Dedifferentiated amniotic fluid mesenchymal stem cell (primary cell): Measurements from ENCODE around the gene RASGRF2.

Experiments
- DNase-seq: peaks from one replicate; pipeline ENCODE4 v3.0.0-alpha.2; 2016; ENCODE audit errors: extremely low spot score

RASGRF2 gene

GRCh38 chr5:81136557-81136956, 176.4 kb downstream of the RASGRF2 start:
- no peak for DNase-seq

GRCh38 chr5:81137833-81138232, 177.7 kb downstream of the RASGRF2 start:
- no peak for DNase-seq

DNA sequence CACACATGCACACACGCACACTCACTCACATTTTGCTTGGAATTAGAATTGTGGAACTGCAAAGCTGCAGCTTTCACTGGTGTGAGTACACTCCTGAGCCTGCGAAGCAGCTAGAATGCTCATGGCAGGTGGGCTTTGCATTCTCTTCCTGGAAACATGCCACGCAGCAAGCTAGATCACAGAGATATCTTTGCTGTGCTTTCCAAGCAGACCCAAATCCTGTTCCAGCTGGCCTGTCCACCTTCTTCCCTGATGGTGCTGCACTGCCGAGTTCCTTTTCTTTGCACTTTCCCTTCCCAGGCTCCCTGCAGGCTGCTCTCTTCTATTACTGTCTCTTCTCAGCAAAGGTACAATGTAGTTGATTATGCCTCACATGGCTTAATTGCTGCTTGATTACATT, 180.3 kb downstream of the RASGRF2 start:
- no peak for DNase-seq

DNA sequence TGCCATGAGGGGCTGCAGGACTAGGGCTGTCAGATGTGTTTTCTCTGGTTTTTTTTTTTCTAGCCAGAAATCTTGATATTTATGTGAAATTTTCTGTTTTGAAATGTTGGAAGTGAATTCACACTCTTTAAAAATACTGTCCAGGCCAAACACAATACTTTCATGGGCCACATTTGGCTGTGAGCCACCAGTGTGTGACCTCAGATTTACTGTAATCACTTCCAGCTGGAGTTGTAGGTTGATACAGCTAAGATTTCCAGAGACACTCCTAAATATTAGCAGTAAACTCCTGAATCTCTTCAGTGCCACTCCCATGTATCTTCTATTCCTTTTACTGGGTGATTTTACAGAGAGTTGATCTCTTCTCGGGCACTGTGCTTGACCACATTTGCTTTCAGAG, 180.8 kb downstream of the RASGRF2 start:
- peak; percentile 59 for DNase-seq

- no peak for DNase-seq
These were observed 181.9 kb downstream of the RASGRF2 start for GRCh38 chr5:81142108-81142507.

DNA sequence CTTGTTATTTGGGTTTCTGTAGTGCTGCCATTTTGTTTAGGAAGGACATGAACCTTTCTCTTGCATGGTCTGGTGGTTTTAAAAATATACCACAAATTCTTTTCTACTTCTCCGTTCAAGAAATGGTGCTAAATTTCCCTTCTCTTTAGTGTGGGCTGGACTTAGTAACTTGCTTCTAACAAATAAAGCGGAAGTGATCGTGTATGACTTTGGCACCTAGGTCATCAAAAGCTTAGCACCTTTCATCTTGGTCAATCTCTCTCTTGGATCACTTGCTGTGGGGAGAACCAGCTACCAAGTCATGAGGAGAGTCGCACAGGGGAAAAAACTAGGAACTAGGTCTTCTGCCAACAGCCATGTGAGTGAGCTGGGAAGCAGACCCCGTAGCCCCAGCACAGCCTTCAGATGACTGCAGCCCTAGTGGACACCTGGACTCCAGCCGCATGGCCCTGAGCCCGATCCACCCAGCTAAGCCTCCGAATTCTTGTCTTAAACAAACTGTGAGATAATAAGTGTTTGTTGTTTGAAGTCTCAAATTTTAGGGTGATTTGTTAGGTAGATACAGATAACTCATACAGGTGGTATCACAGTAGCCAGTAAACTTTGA, 185.3 kb downstream of the RASGRF2 start:
- DNase-seq: no peak

DNA sequence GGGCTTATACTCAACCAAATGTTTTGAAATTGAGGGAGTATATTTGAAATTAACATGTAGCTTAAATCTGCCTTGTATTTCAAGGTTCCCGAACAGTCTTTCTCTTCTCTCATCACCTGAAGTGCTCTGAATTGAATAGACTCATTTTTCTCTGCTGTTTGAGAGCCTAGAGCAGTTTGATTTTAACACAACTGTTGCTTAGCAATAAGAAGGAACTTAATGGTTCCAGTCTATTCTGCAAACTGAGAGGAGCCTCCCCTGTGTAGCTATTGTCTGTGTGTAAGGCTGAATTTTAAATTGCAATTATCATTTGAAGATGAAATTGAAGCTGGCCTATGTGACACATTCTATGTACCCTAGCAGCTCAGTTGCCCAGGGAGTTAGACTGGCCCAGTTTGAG, 185.9 kb downstream of the RASGRF2 start:
- DNase-seq: no peak

- DNase-seq: no peak
These were observed 187.1 kb downstream of the RASGRF2 start for GRCh38 chr5:81147011-81147885.

DNA sequence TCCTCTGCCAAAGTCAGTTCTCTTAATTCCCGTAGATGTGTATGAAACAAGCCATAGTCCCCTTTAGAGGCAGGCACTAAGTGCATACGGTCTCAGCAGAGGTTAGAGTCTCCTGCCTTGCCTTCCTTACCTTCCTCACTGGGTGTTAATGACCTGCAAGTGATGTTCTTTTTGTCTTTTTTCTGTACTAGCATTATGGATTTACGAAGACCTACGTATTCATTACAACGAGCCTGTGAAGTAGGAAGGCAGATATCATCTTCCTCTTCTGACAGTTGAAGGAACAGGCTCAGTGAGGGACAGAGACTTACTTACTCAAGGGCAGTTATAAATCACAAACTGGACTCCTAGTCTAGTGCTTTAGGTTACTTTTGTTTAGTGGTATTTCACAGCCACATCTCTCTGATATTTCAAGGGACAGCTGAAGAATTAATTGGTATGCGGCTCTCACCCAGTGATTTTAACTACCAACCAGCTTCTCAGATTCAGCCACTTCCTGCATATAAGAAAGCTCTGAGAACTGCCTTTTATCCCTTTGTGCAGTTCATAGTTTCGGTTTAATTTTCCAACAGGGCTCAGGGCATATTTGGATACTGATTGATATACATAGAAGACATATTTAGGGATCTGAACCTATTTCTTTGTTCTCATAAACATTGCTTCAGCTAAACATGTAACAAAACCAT, 187.9 kb downstream of the RASGRF2 start:
- no peak for DNase-seq

- peak; percentile 60 for DNase-seq
These were observed 191.4 kb downstream of the RASGRF2 start for GRCh38 chr5:81151546-81151945.

DNA sequence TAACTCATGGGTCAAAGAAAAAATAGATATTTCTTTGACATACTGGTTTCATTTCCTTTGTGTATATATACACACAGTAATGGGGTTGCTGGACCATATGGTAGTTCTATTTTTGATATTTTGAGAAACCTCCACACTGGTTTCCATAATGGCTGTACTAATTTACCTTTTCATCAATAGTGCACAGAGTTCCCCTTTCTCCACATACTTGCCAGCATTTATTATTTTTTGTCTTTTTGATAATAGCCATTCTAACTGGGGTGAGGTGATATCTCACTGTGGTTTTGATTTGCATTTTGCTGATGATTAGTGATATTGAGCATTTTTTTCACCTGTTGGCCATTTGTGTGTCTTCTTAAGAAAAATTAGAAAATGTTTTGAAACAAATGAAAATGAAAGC, 194.6 kb downstream of the RASGRF2 start:
- DNase-seq: no peak

DNA sequence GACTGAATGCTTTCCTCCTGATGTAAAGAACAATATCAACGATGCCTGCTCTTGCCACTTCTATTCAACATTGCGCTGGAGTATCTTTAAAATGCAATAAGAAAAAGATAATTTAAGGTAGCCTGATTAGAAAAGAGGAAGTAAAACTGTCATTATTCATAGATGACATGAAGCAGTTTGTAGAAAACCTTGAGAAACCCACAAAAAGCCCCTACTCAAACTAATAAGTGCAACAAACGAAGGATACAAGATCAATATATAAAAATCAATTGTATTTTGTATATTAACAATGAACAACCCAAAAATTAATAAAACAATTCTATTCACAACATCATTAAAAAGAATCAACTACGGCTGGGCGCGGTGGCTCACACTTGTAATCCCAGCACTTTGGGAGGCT, 196.6 kb downstream of the RASGRF2 start:
- DNase-seq: no peak

- DNase-seq: no peak
These were observed 200.9 kb downstream of the RASGRF2 start for GRCh38 chr5:81161012-81161601.

- DNase-seq: no peak
These were observed 202.3 kb downstream of the RASGRF2 start for GRCh38 chr5:81162501-81162900.

- no peak for DNase-seq
These were observed 203.5 kb downstream of the RASGRF2 start for GRCh38 chr5:81163651-81164050.

- no peak for DNase-seq
These were observed 204.3 kb downstream of the RASGRF2 start for GRCh38 chr5:81164476-81164875.

DNA sequence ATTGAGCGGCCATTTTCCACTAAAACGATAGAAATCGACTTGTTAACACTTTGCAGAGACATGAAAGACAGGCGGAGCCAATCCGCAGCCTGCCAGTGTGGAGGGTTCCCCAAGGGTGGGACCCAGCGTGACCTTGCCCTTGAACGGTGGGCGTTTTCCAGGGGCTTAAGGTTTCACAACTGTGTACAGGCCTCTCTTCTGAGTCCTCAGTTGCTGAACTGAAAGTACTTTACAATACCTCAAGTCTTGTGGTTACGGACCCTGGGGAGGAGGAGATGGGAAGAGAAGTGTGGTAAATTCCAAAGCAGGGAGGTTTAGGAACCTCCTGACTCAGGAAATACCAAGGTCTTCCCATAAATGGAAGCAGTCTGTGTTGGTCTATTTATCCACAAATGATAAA, 204.8 kb downstream of the RASGRF2 start:
- no peak for DNase-seq

GRCh38 chr5:81165493-81166119, 205.4 kb downstream of the RASGRF2 start:
- peak; percentile 42 for DNase-seq

GRCh38 chr5:81166430-81166829, 206.3 kb downstream of the RASGRF2 start:
- DNase-seq: no peak

- DNase-seq: no peak
These were observed 206.9 kb downstream of the RASGRF2 start for GRCh38 chr5:81167078-81167477.

DNA sequence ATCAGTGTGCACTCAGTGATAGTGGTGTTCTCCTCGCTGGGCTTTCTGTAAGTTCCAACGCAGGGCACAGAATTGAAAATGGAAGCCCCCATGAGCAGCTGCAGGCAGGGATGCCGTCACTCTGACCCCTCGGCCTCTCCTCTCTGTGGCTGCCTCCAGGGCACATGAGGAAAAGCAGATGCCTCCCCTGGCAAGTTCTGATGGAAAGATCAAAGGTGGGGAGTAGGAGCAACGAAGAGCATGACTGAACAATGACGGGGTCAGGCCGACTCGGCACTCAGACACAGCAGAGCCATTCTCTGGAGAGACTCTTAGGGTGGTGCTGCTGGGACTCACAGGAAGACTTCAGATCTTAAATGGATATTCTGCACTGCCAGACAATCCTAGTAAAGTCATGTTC, 207.4 kb downstream of the RASGRF2 start:
- DNase-seq: no peak

GRCh38 chr5:81169924-81170323, 209.8 kb downstream of the RASGRF2 start:
- DNase-seq: no peak
